ENCODE measurements around the gene ZNF408.

ZNF408 gene

DNA sequence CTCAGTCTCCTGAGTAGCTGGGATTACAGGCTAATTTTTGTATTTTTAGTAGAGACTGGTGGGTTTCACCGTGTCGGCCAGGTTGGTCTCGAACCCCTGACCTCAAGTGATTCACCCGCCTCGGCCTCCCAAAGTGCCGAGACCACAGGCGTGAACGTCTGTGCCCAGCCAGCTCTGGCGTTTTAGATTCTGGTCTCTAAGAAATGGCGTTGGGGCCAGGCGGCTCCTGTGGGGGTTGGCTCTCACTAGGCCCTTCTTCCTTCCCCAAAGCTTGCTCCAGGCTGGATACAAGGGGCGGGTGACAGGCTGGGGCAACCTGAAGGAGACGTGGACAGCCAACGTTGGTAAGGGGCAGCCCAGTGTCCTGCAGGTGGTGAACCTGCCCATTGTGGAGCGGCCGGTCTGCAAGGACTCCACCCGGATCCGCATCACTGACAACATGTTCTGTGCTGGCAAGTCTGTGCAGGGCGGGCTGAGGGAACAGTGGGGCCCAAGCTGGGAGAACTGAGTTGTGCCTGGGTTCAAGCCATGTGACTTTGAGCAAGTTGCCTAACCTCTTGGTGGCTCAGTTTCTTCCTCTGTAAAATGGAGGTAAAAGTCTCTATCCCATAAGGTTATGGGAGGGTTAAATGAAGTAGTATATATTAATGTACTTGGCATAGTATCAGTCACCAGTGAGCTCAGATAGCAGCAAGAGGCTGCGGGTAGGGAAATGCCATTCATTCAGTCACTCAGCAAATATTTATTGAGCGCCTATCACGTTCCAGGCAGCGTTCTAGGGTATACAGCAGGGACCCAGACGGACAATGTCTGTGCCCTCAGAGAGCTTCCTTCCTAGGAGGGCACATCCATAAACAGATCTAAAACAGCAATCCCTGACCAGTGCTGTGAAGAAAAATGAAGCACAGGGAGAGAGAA lies 28.5 kb downstream of the ZNF408 start:
- FAIRE-seq = no peak

DNA sequence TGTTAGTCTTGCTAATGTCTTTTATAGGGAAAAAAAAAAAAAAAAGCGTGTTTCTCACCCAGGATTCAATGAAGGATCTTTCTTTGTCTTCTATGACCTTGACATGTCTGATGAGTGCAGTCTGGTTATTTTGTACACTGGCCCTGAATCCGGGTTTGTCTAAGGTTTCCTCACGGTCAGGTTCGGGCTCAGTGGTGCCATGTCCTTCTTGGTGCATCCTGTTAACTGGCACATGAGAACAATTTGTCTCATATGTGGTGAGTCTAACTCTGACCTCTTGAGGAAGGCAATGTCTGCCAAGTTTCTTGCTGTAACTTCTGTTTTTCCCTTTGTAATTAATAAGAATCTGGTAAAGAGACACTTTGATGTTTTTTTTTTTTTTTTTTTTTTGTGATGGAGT lies 30.7 kb downstream of the ZNF408 start:
- no peak for FAIRE-seq

DNA sequence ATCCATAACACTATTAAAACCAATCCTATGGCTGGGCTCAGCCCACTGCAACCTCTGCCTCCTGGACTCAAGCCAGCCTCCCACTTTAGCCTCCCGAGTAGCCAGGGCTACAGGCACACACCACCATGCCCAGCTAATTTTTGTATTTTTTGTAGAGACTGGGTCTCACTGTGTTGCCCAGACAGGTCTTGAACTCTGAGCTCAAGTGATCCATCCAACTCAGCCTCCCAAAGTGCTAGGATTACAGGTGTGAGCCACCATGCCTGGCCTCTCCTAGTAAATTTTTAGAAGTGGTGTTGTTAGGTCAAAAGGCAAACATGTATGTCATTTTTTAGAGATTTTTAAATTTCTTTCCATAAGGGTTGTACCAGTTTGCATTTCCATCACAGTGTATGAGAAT lies 32.4 kb downstream of the ZNF408 start:
- FAIRE-seq = no peak

GRCh38 chr11:46736146-46736545 lies 35.3 kb downstream of the ZNF408 start:
- no peak for FAIRE-seq

GRCh38 chr11:46736615-46737014 lies 35.8 kb downstream of the ZNF408 start:
- no peak for FAIRE-seq

- FAIRE-seq = no peak
Measured at GRCh38 chr11:46737699-46738098, 36.9 kb downstream of the ZNF408 start.

GRCh38 chr11:46738887-46739286 lies 38.1 kb downstream of the ZNF408 start:
- FAIRE-seq = no peak

GRCh38 chr11:46741600-46742484 lies 41.0 kb downstream of the ZNF408 start:
- no peak for FAIRE-seq

DNA sequence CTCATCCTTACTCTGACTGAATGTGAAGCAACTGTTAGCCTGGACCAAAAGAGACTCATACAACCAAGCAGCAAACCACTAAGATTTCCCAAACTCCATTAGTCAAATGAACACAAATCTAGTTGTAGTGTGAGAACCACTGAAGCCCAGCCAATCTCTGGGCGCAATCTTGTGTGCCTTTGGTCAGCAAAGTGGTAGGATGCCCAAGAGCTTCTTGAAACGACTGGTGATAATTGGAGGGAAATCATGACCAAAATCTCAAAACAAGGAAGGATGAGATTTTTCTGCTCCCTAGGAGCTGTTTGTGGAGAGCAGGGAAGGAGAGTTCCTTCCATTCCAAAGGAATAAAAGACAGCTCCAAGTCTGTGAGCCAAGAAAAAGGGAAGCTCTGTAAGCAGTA lies 42.2 kb downstream of the ZNF408 start:
- no peak for FAIRE-seq

DNA sequence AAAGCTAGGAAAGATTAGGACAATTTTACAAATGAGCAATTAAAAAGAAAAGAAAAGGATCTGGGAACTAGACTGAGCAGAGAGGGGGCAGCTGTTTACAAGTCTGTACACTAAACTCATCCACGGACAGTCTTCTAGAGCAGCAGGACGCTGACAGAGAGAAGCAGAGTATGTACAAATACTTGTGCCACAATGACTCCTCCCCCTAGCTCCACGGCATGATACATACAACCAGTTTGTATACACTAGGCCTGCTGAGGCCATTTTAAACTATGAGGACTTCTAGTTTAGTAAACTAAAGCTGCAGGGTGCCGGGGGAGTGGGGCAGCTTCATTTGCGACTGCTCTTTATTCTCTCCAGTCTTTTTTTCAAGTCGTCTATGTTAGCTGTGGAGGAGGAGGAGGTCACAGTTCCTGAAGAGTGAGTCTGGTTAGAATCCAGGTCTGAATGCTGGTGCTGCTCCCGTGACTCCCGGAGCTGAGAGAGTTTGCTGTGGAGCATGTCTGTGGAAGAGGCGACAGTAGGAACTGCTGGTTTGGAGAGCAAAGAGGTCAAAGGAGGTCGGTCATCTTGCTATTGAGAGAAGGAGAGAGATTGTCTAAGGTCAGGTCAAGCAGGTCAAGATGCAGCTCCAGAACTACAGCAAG lies 43.0 kb downstream of the ZNF408 start:
- FAIRE-seq = no peak

DNA sequence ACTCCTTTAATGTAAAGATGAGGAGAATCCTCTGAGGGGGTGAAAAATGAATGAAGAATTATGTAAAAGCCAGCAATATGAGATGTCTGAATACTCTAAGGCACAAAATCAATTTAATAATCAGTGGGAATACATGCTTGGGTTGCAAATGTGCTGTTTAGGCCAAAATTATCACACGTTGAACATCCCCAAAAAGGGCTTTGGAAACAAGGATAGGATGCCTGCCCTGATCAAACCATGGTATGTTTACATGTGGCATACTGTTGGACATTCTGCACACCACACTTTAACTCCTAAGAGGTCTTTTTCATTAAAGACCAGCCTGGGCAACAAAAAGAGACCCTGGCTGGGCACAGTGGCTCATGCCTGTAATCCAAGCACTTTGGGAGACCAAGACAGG lies 44.5 kb downstream of the ZNF408 start:
- FAIRE-seq = no peak

GRCh38 chr11:46745995-46746394 lies 45.2 kb downstream of the ZNF408 start:
- no peak for FAIRE-seq

DNA sequence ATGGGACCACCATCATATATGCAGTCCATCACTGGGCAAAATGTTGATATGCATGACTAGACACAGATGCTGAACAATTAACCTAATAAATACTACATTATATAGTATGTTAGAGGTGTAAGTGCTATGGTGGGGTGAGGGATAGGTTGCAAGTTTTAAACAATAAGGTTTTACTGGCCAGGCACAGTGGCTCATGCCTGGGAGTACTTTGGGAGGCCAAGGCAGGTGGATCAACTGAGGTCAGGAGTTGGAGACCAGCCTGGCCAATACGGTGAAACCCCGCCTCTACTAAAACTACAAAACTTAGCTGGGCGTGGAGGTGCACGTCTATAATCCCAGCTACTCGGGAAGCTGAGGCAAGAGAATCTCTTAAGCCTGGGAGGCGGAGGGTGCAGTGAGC lies 46.3 kb downstream of the ZNF408 start:
- no peak for FAIRE-seq

Measured in colon (tissue), 2 donors.